Activated CD8-positive, alpha-beta memory T cell treated with anti-CD3 and anti-CD28 coated beads, Interleukin-2, amount 50 U/mL, for 24 hours (primary cell): ENCODE data around the gene PAIP2.
"Not testable (repeated sequence)": the region's sequence is repeated elsewhere in the genome, so short reads cannot be mapped to it uniquely, and the experiment has no call there.

ENCODE experiments used
- DNase-seq: peaks from one replicate; pipeline ENCODE4 v3.0.0-alpha.2; 2020; ENCODE audit errors: extremely low read depth

Gene PAIP2

GRCh38 chr5:139378101-139378825 is 36.6 kb downstream of the PAIP2 start:
- no peak for DNase-seq

- DNase-seq, result no peak
Observed at GRCh38 chr5:139378941-139379361, 37.3 kb downstream of the PAIP2 start.

- DNase-seq, result no peak
Observed at GRCh38 chr5:139379626-139380449, 38.2 kb downstream of the PAIP2 start.

- no peak for DNase-seq
Observed at GRCh38 chr5:139381837-139382761, 40.4 kb downstream of the PAIP2 start.

- no peak for DNase-seq
Observed at GRCh38 chr5:139382807-139383206, 41.2 kb downstream of the PAIP2 start.

- DNase-seq, result no peak
Observed at GRCh38 chr5:139383275-139383992, 41.8 kb downstream of the PAIP2 start, which contains the start of gene SLC23A1. SLC23A1 (minus strand) TSS chr5:139383297; CDS start chr5:139383253, 44 bp downstream.

- DNase-seq, result no peak
Observed at GRCh38 chr5:139383993-139384590, 42.4 kb downstream of the PAIP2 start.

- no peak for DNase-seq
Observed at GRCh38 chr5:139384591-139385051, 43.0 kb downstream of the PAIP2 start.

GRCh38 chr5:139385061-139386049 is 43.7 kb downstream of the PAIP2 start:
- DNase-seq, result no peak

- DNase-seq, result no peak
Observed at GRCh38 chr5:139386050-139386438, 44.4 kb downstream of the PAIP2 start.

GRCh38 chr5:139386956-139387355 is 45.3 kb downstream of the PAIP2 start:
- not testable (repeated sequence) for DNase-seq

- DNase-seq, result no peak
Observed at GRCh38 chr5:139387611-139388197, 46.0 kb downstream of the PAIP2 start.

- DNase-seq, result no peak
Observed at GRCh38 chr5:139388198-139388821, 46.7 kb downstream of the PAIP2 start.

- DNase-seq, result no peak
Observed at GRCh38 chr5:139389701-139390638, 48.3 kb downstream of the PAIP2 start, which contains the start of gene MZB1. MZB1 (minus strand) TSS chr5:139389913; CDS start chr5:139389856, 57 bp downstream.

GRCh38 chr5:139390639-139391569 is 49.2 kb downstream of the PAIP2 start:
- no peak for DNase-seq
